AG04449 (cell line): Measurements from ENCODE around the gene ATP6V1G3.

Source experiments
- CTCF ChIA-PET: fragments of 350-600 bp; formaldehyde crosslinking; extraction: SDS; loops from one replicate; lab custom pipeline; 2021; ENCODE audit warnings: antibody characterized with exemption; lab: Yijun Ruan, JAX
- POLR2A ChIA-PET: fragments of 400-600, 350-600 bp; formaldehyde crosslinking; extraction: SDS; loops from one replicate; lab custom pipeline; 2020; ENCODE audit warnings: antibody characterized with exemption, inconsistent platforms; lab: Yijun Ruan, JAX
- DNase-seq: peaks from one replicate; pipeline ENCODE4 v3.0.0-alpha.2; 2010; ENCODE audit warnings: low read depth, low spot score
- H3K4me3 ChIP-seq: 2 replicates; pipeline ENCODE4 v1.5.1; 2011; ENCODE audit warnings: low read depth, mild to moderate bottlenecking, control low read depth, low read length
- TF ChIP-seq, protein P1 (sequence below): IDR thresholded peaks from one replicate; pipeline ENCODE4 v1.5.1; 2011; ENCODE audit warnings: mild to moderate bottlenecking, moderate library complexity, low read length, control low read depth, inconsistent platforms; ENCODE audit not compliant: insufficient read depth; ENCODE audit errors: missing control alignments

The ATP6V1G3 gene

DNA sequence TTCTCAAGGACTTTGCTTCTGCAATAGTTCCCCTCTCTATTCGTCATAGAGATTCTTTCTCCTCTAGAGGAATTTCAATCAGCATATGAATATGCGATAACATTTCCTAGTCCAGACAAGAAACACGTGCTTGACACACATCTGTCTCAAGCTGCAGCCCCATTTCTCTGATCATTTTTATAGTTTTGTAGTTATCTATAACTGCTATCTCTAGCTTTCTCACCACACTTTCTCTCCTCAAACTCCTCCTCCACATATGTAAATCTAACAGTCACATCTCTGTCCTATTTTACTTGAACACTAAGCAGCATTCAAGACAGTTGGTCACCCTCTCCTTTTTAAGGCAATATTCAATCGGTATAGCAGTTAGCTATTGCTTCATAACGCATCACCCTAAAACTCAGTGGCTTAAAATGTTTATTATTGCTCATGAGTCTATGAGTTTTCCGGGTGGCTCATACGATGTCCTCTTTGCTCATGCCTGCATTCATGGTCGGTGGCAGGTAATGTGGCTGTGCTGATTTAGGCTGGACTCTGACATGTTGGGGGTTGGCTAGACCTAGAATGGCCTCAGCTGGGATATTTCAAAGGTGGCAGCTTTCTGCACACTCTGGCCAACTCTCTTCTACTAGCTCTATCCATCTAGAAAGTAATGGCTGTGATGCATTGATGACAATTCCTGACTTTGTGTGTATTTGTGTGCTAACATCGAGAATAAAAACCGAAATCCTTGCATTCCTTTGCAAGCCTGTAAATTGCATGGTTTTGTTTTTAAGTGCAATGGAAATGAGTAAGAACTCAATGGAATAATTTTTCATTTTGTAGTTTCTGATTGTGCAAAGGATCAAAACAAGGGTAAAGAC, 20.6 kb downstream of the ATP6V1G3 start:
- TF ChIP-seq, protein P1, sequence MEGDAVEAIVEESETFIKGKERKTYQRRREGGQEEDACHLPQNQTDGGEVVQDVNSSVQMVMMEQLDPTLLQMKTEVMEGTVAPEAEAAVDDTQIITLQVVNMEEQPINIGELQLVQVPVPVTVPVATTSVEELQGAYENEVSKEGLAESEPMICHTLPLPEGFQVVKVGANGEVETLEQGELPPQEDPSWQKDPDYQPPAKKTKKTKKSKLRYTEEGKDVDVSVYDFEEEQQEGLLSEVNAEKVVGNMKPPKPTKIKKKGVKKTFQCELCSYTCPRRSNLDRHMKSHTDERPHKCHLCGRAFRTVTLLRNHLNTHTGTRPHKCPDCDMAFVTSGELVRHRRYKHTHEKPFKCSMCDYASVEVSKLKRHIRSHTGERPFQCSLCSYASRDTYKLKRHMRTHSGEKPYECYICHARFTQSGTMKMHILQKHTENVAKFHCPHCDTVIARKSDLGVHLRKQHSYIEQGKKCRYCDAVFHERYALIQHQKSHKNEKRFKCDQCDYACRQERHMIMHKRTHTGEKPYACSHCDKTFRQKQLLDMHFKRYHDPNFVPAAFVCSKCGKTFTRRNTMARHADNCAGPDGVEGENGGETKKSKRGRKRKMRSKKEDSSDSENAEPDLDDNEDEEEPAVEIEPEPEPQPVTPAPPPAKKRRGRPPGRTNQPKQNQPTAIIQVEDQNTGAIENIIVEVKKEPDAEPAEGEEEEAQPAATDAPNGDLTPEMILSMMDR: no peak
- ChIA-PET CTCF (no interaction called here), POLR2A (no interaction called here)
- DNase-seq: no peak
- H3K4me3 ChIP-seq: no peak overlapping the region

DNA sequence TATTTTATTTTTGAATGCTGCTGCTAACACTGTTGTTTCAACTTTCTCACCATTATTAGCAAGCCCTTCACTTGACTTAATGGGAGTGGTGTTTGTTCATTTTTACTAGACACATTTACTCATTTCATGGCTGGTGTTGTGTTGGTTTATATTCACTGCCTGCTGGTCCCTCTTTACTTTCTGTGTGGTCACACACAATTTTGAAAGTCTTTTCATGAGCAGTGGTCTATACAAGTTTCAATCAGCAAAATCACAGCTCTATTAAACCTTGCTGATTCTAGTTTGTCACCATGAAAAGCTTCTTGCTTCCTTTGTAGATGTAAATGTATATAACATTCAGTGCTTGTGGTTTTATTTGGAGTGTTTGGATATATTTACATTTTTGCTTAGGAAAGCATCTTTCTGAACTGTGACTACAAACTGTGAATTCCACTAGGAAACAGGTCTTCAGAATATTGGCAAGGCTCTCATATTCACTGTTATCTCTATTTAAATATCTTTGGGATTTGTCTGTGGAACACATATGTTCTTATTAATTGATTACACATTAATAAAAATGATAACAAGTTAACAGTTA, 22.8 kb downstream of the ATP6V1G3 start:
- TF ChIP-seq, protein P1: no peak
- POLR2A ChIA-PET: no interaction called here
- DNase-seq: no peak
- no peak overlapping the region for H3K4me3 ChIP-seq
- CTCF ChIA-PET: no interaction called here

DNA sequence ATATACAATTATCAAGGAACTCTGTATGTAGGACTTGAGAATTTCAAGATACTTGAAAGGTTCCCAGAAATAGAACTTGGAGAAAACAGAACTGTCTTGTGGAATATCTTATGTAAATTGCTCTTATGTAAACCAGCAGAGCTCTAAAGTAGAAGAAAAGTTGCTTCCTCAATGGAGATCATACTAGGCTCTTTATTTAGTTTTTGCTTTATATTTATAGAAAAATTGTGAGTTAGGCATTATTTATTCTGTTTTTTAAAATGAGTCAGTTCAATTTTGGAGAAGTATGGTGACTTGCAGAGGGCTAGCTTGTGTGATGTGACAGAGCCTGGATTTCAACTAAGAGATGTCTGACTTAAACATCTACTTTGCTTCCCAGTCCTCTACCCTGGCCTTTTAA, 40.4 kb downstream of the ATP6V1G3 start:
- TF ChIP-seq, protein P1: no peak
- ChIA-PET POLR2A (no interaction called here), CTCF (no interaction called here)
- no peak for DNase-seq
- H3K4me3 ChIP-seq: no peak overlapping the region

DNA sequence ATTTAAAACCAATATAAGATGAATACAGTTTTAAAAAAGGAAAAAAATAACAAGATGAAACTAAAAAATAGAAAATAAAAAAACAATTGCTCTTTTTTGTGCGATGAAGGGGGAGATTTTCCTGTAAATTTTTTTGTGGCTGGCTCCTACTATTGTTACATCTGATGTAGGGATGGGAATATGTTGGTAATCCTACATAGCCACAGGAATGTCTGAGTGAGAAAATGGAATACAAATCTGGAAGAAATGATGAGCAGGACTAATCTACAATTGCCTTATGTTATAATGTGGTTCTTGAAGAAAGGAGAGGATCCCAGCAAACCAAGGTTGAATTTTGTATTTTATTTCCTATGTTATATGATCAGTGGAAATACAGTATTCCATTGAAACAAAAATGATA, 40.9 kb downstream of the ATP6V1G3 start:
- TF ChIP-seq, protein P1: no peak
- no peak overlapping the region for H3K4me3 ChIP-seq
- ChIA-PET CTCF (interaction anchor here (1.1 kb wide), 1 partner anchor 11 kb away, joined by 3 read pairs; no protein-coding TSS in a partner anchor), POLR2A (interaction anchor here (0.9 kb wide), 1 partner anchor 172 kb away, joined by 3 read pairs; no protein-coding TSS in a partner anchor)
- no peak for DNase-seq

DNA sequence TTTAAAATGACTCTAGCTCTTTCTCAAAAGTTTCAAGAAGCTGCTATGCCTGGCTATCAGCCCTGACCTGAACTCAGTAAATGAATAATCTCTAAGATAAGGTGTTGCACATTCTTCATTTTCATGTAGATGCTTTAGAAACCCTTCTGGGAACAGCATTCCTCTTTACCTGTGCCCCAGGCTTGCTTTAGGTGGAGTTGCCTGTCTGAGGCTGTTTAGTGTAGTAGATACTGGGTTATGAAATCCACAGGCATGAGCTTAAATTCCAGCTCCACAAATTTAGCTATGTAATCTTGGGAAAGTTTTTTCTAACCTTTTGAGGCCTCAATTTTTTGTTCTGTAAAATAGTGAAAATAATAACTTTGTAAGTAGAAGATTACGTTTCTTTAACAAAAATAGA, 41.6 kb downstream of the ATP6V1G3 start:
- no peak overlapping the region for H3K4me3 ChIP-seq
- TF ChIP-seq, protein P1: no peak
- POLR2A ChIA-PET: interaction anchor here (0.9 kb wide), 1 partner anchor 173 kb away, joined by 3 read pairs; no protein-coding TSS in a partner anchor
- DNase-seq: no peak
- CTCF ChIA-PET: interaction anchor here (1.1 kb wide), 1 partner anchor 12 kb away, joined by 3 read pairs; no protein-coding TSS in a partner anchor

DNA sequence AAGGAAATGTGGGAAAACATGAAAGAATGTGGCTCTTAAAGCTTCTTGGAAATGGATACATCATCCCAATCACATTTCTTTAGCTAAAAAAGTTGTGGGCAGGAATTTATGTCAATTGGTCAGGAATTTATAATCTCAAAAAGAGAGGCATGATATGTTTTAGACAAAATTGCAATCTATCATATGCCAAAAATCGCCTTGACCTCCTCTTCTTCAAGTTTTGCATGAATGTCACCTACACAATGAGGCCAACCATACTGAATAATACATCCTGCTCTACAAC, 42.4 kb downstream of the ATP6V1G3 start:
- POLR2A ChIA-PET: no interaction called here
- TF ChIP-seq, protein P1: no peak
- CTCF ChIA-PET: interaction anchor here (1.1 kb wide), 1 partner anchor 581 kb away, joined by 3 read pairs; no protein-coding TSS in a partner anchor
- no peak overlapping the region for H3K4me3 ChIP-seq
- no peak for DNase-seq
